HepG2 (cell line): ENCODE data around the gene PCARE. TPM values are rescaled to one million over a fixed set of nuclear protein-coding genes. Genes with fewer than 3 reads are reported as not detected.
A peak's percentile ranks its signal among the peaks of the same experiment; 100 is the strongest.

Experiments used
- ATAC-seq: fragments of 200-7000 bp; cut with Tn5 transposase; 3 replicates; pipeline ENCODE4 v1.9.1; 2020; ENCODE audit warnings: mild to moderate bottlenecking, moderate library complexity
- BruUV-seq: library from RNA; stranded (reverse); fragments of 400-500 nt; replicated peaks from 2 replicates; lab custom pipeline; 2021; lab: Mats Ljungman, UMichigan
- CTCF ChIA-PET: fragments of 300-600 bp; formaldehyde crosslinking; extraction: SDS; loops from one replicate; lab custom pipeline; 2021; ENCODE audit warnings: low total read pairs, inconsistent platforms, low intra/inter-chr PET ratio; lab: Yijun Ruan, JAX
- POLR2A ChIA-PET: fragments of 350-600 bp; sonication (Branson Sonifier 250); formaldehyde crosslinking; loops from one replicate; lab custom pipeline; 2020; ENCODE audit warnings: antibody characterized with exemption, inconsistent platforms; lab: Yijun Ruan, JAX
- DNase-seq: peaks from one replicate; pipeline ENCODE4 v3.0.0-alpha.2; 2015; ENCODE audit warnings: low spot score
- FAIRE-seq: peaks from 3 replicates; lab custom pipeline; 2011; peaks lifted over from hg19 to GRCh38; lab: Jason Lieb, UNC
- H2AFZ ChIP-seq: one replicate; pipeline ENCODE4 v1.6.1; 2011; ENCODE audit warnings: low read length, inconsistent platforms
- H3K27ac ChIP-seq: fragments of 300-600 bp; 3 replicates; pipeline ENCODE4 v1.8.0; 2011; ENCODE audit warnings: mixed run types, mild to moderate bottlenecking, mixed read lengths, low read length, inconsistent platforms; ENCODE audit not compliant: insufficient read depth; ENCODE audit errors: extremely low read length
- H3K27me3 ChIP-seq, 2 experiments: fragments of 200-600 bp in 1 of 2; 2 replicates in 1 of 2; 3 replicates in 1 of 2; pipeline versions ENCODE4 v1.6.0 to v1.8.0; 2011; ENCODE audit warnings: low read length in 2 of 2, mild to moderate bottlenecking in 2 of 2, moderate library complexity in 2 of 2, inconsistent platforms in 1 of 2; ENCODE audit not compliant: insufficient read depth in 2 of 2, control insufficient read depth in 1 of 2
- H3K36me3 ChIP-seq, 2 experiments: fragments of 200-600 bp in 1 of 2; replicated peaks in 1 of 2; 2 replicates in 1 of 2; 3 replicates in 1 of 2; pipeline versions ENCODE4 v1.5.1 to v1.8.0; 2011; ENCODE audit warnings: low read length in 2 of 2, inconsistent platforms in 1 of 2; ENCODE audit not compliant: insufficient read depth in 2 of 2, control insufficient read depth in 1 of 2
- H3K4me1 ChIP-seq: 2 replicates; pipeline ENCODE4 v1.5.1; 2012; ENCODE audit warnings: low read length, inconsistent platforms; ENCODE audit not compliant: insufficient read depth
- H3K4me2 ChIP-seq: 2 replicates; pipeline ENCODE4 v1.6.0; 2011; ENCODE audit warnings: low read depth, low read length, inconsistent platforms
- H3K4me3 ChIP-seq, 3 experiments: fragments of 200-600 bp in 1 of 3; sonication (generic), shearing (Covaris generic) in 1 of 3; replicated peaks in 1 of 3; 2 replicates each; pipeline ENCODE4 v1.5.1; 2011 to 2016; ENCODE audit warnings: low read length in 3 of 3, inconsistent platforms in 2 of 3, low read depth in 2 of 3, mild to moderate bottlenecking in 2 of 3, control low read depth in 1 of 3, mixed read lengths in 1 of 3; ENCODE audit not compliant: insufficient read depth in 1 of 3
- H3K79me2 ChIP-seq: one replicate; pipeline ENCODE4 v1.6.1; 2011; ENCODE audit warnings: low read length, inconsistent platforms; ENCODE audit not compliant: insufficient read depth
- H3K9ac ChIP-seq: 2 replicates; pipeline ENCODE4 v1.6.0; 2011; ENCODE audit warnings: mild to moderate bottlenecking, low read depth, low read length, inconsistent platforms; ENCODE audit not compliant: insufficient read depth
- H3K9me3 ChIP-seq: 2 replicates; pipeline ENCODE4 v1.5.1; 2012; ENCODE audit warnings: mild to moderate bottlenecking, low read length
- H4K20me1 ChIP-seq: 2 replicates; pipeline ENCODE4 v1.6.0; 2011; ENCODE audit warnings: inconsistent platforms, mild to moderate bottlenecking, low read length, moderate library complexity; ENCODE audit not compliant: insufficient read depth
- BORCS8-MEF2B ChIP-seq: sonication (generic); formaldehyde crosslinking; IDR thresholded peaks from 2 replicates; pipeline ENCODE4 v1.8.0; 2022; ENCODE audit warnings: mild to moderate bottlenecking, missing genetic modification reagents
- FOSL2 ChIP-seq: sonication (generic); formaldehyde crosslinking; IDR thresholded peaks from 2 replicates; pipeline ENCODE4 v1.4.0; 2020; ENCODE audit warnings: missing genetic modification reagents
- SOX6 ChIP-seq, 2 experiments: fragments of 450-650 bp in 1 of 2; sonication (generic) in 1 of 2; formaldehyde crosslinking in 1 of 2; IDR thresholded peaks; 2 replicates each; pipeline versions ENCODE4 v1.4.0 to v1.6.1; 2017 to 2020; ENCODE audit warnings: antibody characterized with exemption in 1 of 2, mild to moderate bottlenecking in 1 of 2, missing genetic modification reagents in 1 of 2
- THYN1 ChIP-seq: sonication (generic); formaldehyde crosslinking; IDR thresholded peaks from 2 replicates; pipeline ENCODE4 v1.8.1; 2023; ENCODE audit warnings: low read depth, mild to moderate bottlenecking, moderate library complexity, missing genetic modification reagents, borderline replicate concordance
- ZNF263 ChIP-seq: sonication (generic); formaldehyde crosslinking; IDR thresholded peaks from 2 replicates; pipeline ENCODE4 v1.4.0; 2020; ENCODE audit warnings: missing genetic modification reagents
- WGBS: methylation state at CpG from one replicate; pipeline ENCODE4 v1.1.6; 2017; ENCODE audit warnings: low lambda C conversion rate; 5-methylcytosine and 5-hydroxymethylcytosine counted together
- in situ Hi-C: cut with HindIII; loops from 2 replicates; pipeline ENCODE4 v1.10.0; 2017; ENCODE audit warnings: low pct_unique_long_range_greater_than_20kb; ENCODE audit not compliant: extremely low pct_ligation_motif_present
- intact Hi-C: fragments of 100-400 bp; cut with micrococcal nuclease; formaldehyde crosslinking; loops from one replicate; pipeline ENCODE4 v1.10.0; 2022; ENCODE audit not compliant: unreplicated experiment
- polyA plus RNA-seq, 8 experiments: library from polyadenylated mRNA; depleted of rRNA in 3 of 8; stranded (reverse) in 7 of 8; unstranded in 1 of 8; fragments of >200 nt; fragmentation: Illumina TruSeq in 4 of 8; extraction: Trizol in 4 of 8; gene quantifications; 2 replicates each; pipeline versions ENCODE4 v1.2.1 to v1.2.3, GENCODE V29; 2011 to 2016; ENCODE audit warnings: low read depth in 4 of 8, missing spikeins in 1 of 8, mixed read lengths in 1 of 8; ENCODE audit not compliant: insufficient read depth in 1 of 8
- total RNA-seq, 5 experiments: library from RNA; depleted of rRNA; stranded (reverse); fragments of >200 nt; fragmentation: Illumina TruSeq; extraction: Trizol; gene quantifications; 2 replicates each; pipeline ENCODE4 v1.2.3, GENCODE V29; 2016; ENCODE audit warnings: low read depth in 1 of 5
- TF ChIP-seq, protein P1 (sequence below): sonication (generic); formaldehyde crosslinking; IDR thresholded peaks from 2 replicates; pipeline ENCODE4 v1.9.0; 2022; ENCODE audit warnings: low read depth, missing genetic modification reagents
- TF ChIP-seq, protein P2 (sequence below): IDR thresholded peaks from 2 replicates; pipeline ENCODE4 v1.6.1; 2016; ENCODE audit warnings: missing biosample characterization, missing genetic modification reagents, low read depth

PCARE gene
- total and polyA plus RNA-seq, 2 of the 13 experiments (the other 11 are each of a cell fraction or from before 2014, with no cell fraction given), result not detected

DNA sequence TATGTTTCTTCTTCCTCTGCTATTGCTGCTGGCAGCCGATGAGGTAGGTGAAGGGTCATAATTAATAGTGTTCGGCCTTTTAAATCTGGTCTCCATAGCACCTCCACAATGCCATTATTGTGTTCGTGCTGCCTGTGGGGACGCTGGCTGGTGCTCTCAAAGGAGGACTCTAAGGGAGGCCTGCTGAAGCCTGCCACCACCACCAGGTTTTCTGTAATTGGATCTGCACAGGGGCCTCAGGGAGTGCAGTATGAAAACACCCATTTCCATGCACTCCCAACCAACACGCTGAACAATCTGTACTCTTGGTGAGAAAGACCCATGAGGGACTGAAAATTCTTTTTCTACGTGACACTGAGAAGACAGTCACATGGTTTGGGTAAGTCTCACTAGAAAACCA, 23.2 kb upstream of the PCARE start:
- BruUV-seq, result no TSS peak
- ATAC-seq (peak; percentile 73), DNase-seq (no peak), FAIRE-seq (no peak)
- CTCF ChIA-PET, result no interaction called here
- no peaks in the 10 kb centered on the region for H3K79me2 ChIP-seq
- POLR2A ChIA-PET, result no interaction called here
- no peak overlapping the region for H3K9ac ChIP-seq
- H2AFZ ChIP-seq, result no peak overlapping the region
- H3K27ac ChIP-seq, result no peak overlapping the region
- intact Hi-C loops, result no loop called here
- 0 out of 2 replicates have a peak, but pooled peaks cover 5% of the 10 kb centered on the region for H3K9me3 ChIP-seq
- peaks cover 12% of the 10 kb centered on the region; the same call in 1 of the 2 replicates for H3K4me1 ChIP-seq
- H3K27me3 ChIP-seq, result peaks cover 1 to 23% of the 10 kb centered on the region in 2 experiments; a peak in 2 of 5 replicates
- in situ Hi-C loops, result no loop called here
- no peaks in the 10 kb centered on the region for H3K36me3 ChIP-seq
- no peak overlapping the region for H3K4me3 ChIP-seq
- H3K4me2 ChIP-seq, result no peak overlapping the region
- 11% methylated on average over 6 of the region's 6 CpGs for WGBS
- TF ChIP-seq ZNF263 (CRISPR knock-in tag), result peak; percentile 80
- no peak for TF ChIP-seq SOX6 (IDR thresholded peaks at IDR 0.05)
- TF ChIP-seq SOX6 (CRISPR knock-in tag; IDR thresholded peaks at IDR 0.05), result no peak
- TF ChIP-seq, protein P1, sequence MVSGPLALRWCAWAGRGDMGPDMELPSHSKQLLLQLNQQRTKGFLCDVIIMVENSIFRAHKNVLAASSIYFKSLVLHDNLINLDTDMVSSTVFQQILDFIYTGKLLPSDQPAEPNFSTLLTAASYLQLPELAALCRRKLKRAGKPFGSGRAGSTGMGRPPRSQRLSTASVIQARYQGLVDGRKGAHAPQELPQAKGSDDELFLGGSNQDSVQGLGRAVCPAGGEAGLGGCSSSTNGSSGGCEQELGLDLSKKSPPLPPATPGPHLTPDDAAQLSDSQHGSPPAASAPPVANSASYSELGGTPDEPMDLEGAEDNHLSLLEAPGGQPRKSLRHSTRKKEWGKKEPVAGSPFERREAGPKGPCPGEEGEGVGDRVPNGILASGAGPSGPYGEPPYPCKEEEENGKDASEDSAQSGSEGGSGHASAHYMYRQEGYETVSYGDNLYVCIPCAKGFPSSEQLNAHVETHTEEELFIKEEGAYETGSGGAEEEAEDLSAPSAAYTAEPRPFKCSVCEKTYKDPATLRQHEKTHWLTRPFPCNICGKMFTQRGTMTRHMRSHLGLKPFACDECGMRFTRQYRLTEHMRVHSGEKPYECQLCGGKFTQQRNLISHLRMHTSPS, result no peak
- TF ChIP-seq BORCS8-MEF2B (CRISPR knock-in tag), result no peak
- no peak for TF ChIP-seq THYN1
- no peaks in the 10 kb centered on the region for H4K20me1 ChIP-seq

DNA sequence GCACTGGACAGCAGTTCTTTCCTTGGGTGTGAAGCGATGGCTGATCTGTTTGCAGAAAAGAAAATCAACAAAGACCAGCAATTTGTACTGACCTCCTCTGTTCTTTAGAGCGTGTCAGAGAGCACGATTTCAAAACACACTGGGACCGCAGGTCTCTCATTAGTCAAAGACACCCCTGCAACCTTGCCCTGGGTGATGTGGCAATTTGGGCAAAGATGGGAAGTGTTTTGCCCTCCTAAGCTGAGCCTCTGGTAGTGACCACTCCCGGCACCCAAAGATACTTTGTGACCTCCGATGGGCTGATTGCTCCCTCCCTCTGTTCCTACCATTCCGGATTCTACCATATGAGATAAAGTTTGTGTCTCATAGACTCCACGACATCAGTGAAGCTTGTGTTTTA, 22.6 kb upstream of the PCARE start:
- peak; percentile 23; the same call in 1 of the 2 replicates for TF ChIP-seq FOSL2 (CRISPR knock-in tag)
- TF ChIP-seq, protein P2, sequence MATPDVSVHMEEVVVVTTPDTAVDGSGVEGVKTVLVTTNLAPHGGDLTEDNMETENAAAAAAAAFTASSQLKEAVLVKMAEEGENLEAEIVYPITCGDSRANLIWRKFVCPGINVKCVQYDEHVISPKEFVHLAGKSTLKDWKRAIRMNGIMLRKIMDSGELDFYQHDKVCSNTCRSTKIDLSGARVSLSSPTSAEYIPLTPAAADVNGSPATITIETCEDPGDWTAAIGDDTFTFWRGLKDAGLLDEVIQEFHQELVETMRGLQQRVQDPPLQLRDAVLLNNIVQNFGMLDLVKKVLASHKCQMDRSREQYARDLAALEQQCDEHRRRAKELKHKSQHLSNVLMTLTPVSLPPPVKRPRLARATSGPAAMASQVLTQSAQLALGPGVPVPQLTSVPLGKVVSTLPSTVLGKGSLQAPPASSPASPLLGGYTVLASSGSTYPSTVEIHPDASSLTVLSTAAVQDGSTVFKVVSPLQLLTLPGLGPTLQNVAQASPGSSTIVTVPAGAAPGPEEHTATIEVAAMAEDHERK (CRISPR knock-in tag), result no peak
- ChIA-PET CTCF (no interaction called here), POLR2A (no interaction called here)
- no TSS peak for BruUV-seq
- Histone ChIP-seq H3K9me3 (0 out of 2 replicates have a peak, but pooled peaks cover 5% of the 10 kb centered on the region), H2AFZ (no peak overlapping the region), H3K4me1 (peaks cover 12% of the 10 kb centered on the region; the same call in 1 of the 2 replicates), H3K79me2 (no peaks in the 10 kb centered on the region), H3K27me3 (peaks cover 0 to 19% of the 10 kb centered on the region in 2 experiments; a peak in 1 of 5 replicates), H3K4me2 (no peak overlapping the region), H3K9ac (no peak overlapping the region), H3K27ac (no peak overlapping the region), H3K36me3 (no peaks in the 10 kb centered on the region), H4K20me1 (no peaks in the 10 kb centered on the region), H3K4me3 (no peak overlapping the region)
- FAIRE-seq (no peak), ATAC-seq (peak; percentile 31; the same call in 1 of the 3 replicates), DNase-seq (no peak)
- intact Hi-C loops (no loop called here), in situ Hi-C loops (no loop called here)
- 24% methylated on average over 8 of the region's 8 CpGs for WGBS
